ENCODE measurements around the gene TEKT4. TPM values are rescaled to one million over a fixed set of nuclear protein-coding genes. Genes with fewer than 3 reads are reported as not detected.
"Not testable (repeated sequence)": the region's sequence is repeated elsewhere in the genome, so short reads cannot be mapped to it uniquely, and the experiment has no call there.

Gene TEKT4
- total RNA-seq, 3 donors from 2014 or later (not counting 1 experiment from before 2014, with no cell fraction given), result not detected

DNA sequence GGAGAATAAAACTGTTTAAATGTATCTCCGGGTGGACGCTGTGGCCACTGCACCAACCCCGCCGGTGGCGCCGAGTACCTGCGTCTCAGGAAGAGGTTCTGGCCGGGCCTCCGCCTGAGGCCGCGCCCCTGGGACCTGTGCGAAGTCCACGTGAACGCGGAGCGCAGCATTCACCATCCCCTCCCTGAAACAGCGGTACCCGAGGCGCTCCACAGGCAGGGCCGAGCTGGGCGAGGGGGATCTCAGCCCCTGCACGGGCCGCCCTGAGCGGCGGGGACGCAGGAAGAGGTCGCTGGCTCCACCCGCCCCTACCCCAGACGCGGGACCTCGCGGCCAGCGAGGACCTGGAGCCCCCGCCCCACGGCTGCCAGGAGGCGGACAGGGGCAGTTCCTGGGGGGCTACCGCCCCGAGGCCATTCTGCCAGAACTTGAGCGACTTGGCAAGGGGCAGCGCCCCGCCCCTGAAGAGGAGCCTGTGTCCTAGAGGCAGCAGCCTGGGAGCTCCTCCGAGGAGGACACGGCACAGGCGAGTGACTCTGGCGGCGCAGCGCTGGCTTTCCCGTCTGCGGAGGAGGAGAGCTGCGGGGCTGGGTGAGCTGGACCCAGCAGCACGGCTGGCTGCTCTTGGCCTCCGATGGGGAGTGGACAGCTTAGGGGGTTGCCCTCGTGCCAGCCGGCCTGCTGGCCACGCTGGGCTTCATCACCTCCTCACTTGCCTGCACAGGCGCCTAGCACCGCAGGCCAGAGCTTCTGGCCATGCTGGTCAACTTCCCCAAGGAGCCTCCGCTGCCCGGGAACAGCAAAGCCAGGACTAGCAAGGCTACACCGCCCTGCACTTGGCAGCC lies 9.7 kb upstream of the TEKT4 start:
- peaks cover 17 to 28% of the 10 kb centered on the region in 2 donors for H3K27me3 Mint-ChIP-seq (ENCODE audit: low read depth in 2 of 2)
- no peak for ATAC-seq

GRCh38 chr2:94862903-94863302 lies 8.3 kb upstream of the TEKT4 start:
- H3K27ac ChIP-seq (ENCODE audit: low read length); H3K9me3 ChIP-seq (ENCODE audit: control insufficient read depth, insufficient read depth, low read length); H3K4me1 ChIP-seq (ENCODE audit: control insufficient read depth, insufficient read depth, low read length); H3K4me1 Mint-ChIP-seq; H3K4me3 Mint-ChIP-seq; H3K36me3 ChIP-seq (ENCODE audit: control insufficient read depth, insufficient read depth, low read length); H3K4me3 ChIP-seq (ENCODE audit: low read length); H3K36me3 Mint-ChIP-seq; DNase-seq; intact Hi-C loops (cut with micrococcal nuclease); H3K27me3 ChIP-seq (ENCODE audit: control insufficient read depth, insufficient read depth, low read length); H3K9me3 Mint-ChIP-seq; ATAC-seq; H3K27ac Mint-ChIP-seq: not testable (repeated sequence)
- 80% methylated on average over 15 of the region's 17 CpGs for WGBS (ENCODE audit: insufficient coverage)
- peaks cover 17 to 22% of the 10 kb centered on the region in 2 donors for H3K27me3 Mint-ChIP-seq (ENCODE audit: low read depth in 2 of 2)

More for the DNA sequence above, 9.7 kb upstream of the TEKT4 start:
- H3K27ac ChIP-seq (ENCODE audit: low read length), result no peak overlapping the region
- intact Hi-C loops (cut with micrococcal nuclease), result no loop called here
- whole genome bisulfite sequencing (ENCODE audit: insufficient coverage), result 6% methylated on average over 60 of the region's 60 CpGs
- Mint-ChIP-seq H3K27ac (no peak overlapping the region), H3K4me3 (no peak overlapping the region), H3K36me3 (no peaks in the 10 kb centered on the region), H3K9me3 (peaks cover 0 to 4% of the 10 kb centered on the region in 2 donors), H3K4me1 (no peaks in the 10 kb centered on the region)
- H3K4me1 ChIP-seq (ENCODE audit: control insufficient read depth, insufficient read depth, low read length), result no peaks in the 10 kb centered on the region
- H3K4me3 ChIP-seq (ENCODE audit: low read length), result no peak overlapping the region
- no peak for TF ChIP-seq CTCF (IDR thresholded peaks at IDR 0.05)
- no peaks in the 10 kb centered on the region for H3K9me3 ChIP-seq (ENCODE audit: control insufficient read depth, insufficient read depth, low read length)
- H3K27me3 ChIP-seq (ENCODE audit: control insufficient read depth, insufficient read depth, low read length), result peaks cover 2% of the 10 kb centered on the region
- no peak for DNase-seq
- H3K36me3 ChIP-seq (ENCODE audit: control insufficient read depth, insufficient read depth, low read length), result no peaks in the 10 kb centered on the region

- Mint-ChIP-seq H3K9me3 (no peaks in the 10 kb centered on the region), H3K27ac (no peak overlapping the region), H3K4me3 (no peak overlapping the region), H3K36me3 (no peaks in the 10 kb centered on the region), H3K4me1 (no peaks in the 10 kb centered on the region), H3K27me3 (ENCODE audit: low read depth in 2 of 2) (no peaks in the 10 kb centered on the region)
- ATAC-seq, result no peak
- Histone ChIP-seq H3K4me3 (ENCODE audit: low read length) (no peak overlapping the region), H3K4me1 (ENCODE audit: control insufficient read depth, insufficient read depth, low read length) (no peaks in the 10 kb centered on the region), H3K9me3 (ENCODE audit: control insufficient read depth, insufficient read depth, low read length) (no peaks in the 10 kb centered on the region), H3K27ac (ENCODE audit: low read length) (no peak overlapping the region), H3K36me3 (ENCODE audit: control insufficient read depth, insufficient read depth, low read length) (no peaks in the 10 kb centered on the region), H3K27me3 (ENCODE audit: control insufficient read depth, insufficient read depth, low read length) (no peaks in the 10 kb centered on the region)
- WGBS (ENCODE audit: insufficient coverage), result 95% methylated on average over 4 of the region's 4 CpGs
- DNase-seq, result no peak
- no peak for TF ChIP-seq CTCF (IDR thresholded peaks at IDR 0.05)
- intact Hi-C loops (cut with micrococcal nuclease), result no loop called here
Measured at GRCh38 chr2:94869131-94869530, 2.1 kb upstream of the TEKT4 start.

DNA sequence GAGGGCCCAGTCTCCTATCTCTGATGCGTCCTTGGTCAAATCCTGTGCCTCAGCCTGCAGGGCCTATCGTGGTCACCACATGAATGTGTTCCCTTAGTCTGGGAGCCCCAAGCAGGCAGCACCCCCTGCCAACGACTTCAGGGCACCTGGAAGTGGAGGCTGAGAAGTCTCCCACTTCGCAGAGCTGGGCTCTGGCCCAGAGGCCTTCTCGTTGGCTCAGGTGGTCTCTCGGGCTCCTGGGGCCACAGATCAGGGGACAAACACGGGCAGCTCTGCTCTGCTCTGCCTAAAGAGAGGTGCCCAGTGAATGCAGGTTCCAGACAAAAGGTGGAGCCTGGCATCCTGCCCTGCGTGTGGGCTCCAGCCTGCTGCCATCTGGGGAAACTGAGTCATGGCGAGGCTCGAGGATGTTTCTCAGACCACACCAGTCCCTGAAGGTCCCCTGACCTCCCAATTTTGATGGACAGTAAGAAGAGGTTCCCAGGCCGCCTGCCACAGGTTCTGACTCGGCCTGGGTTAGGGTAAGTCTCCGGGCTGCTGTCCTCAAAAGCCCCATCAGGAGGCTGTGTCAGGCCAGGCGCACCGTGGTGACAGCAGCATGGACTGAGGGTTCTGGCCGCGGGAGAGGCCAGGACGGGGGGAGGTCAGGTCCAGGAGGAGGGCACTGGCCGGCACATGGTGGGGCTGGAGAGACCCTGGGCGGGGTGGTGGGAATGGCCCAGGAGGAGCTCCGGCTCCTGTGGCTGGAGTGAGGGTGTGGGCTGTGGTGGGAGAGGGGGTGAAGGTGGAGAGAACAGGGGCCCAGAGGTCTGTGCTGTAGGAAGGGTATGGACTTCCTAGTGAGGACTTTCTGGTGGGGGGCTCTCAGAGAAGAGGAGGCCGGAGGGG lies 1.4 kb upstream of the TEKT4 start:
- no peak overlapping the region for H3K4me3 ChIP-seq (ENCODE audit: low read length)
- no peaks in the 10 kb centered on the region for H3K27me3 ChIP-seq (ENCODE audit: control insufficient read depth, insufficient read depth, low read length)
- DNase-seq (no peak), ATAC-seq (no peak)
- H3K4me3 Mint-ChIP-seq, result no peak overlapping the region
- no peaks in the 10 kb centered on the region for H3K9me3 Mint-ChIP-seq
- H3K27ac ChIP-seq (ENCODE audit: low read length), result no peak overlapping the region
- WGBS (ENCODE audit: insufficient coverage), result 79% methylated on average over 22 of the region's 22 CpGs
- no peak overlapping the region for H3K27ac Mint-ChIP-seq
- TF ChIP-seq CTCF (IDR thresholded peaks at IDR 0.05), result no peak
- H3K4me1 Mint-ChIP-seq, result no peaks in the 10 kb centered on the region
- intact Hi-C loops (cut with micrococcal nuclease), result no loop called here
- H3K27me3 Mint-ChIP-seq (ENCODE audit: low read depth in 2 of 2), result no peaks in the 10 kb centered on the region
- H3K9me3 ChIP-seq (ENCODE audit: control insufficient read depth, insufficient read depth, low read length), result no peaks in the 10 kb centered on the region
- no peaks in the 10 kb centered on the region for H3K36me3 Mint-ChIP-seq
- H3K36me3 ChIP-seq (ENCODE audit: control insufficient read depth, insufficient read depth, low read length), result no peaks in the 10 kb centered on the region
- no peaks in the 10 kb centered on the region for H3K4me1 ChIP-seq (ENCODE audit: control insufficient read depth, insufficient read depth, low read length)
